ENCODE measurements around the gene CNPY3.

The CNPY3 gene

GRCh38 chr6:42962502-42963178 lies 33.4 kb downstream of the CNPY3 start:
- no peak for DNase-seq
- H3K36me3 ChIP-seq: peaks cover 19 to 56% (median 42%) of the 10 kb centered on the region in 3 donors
- H3K4me3 ChIP-seq: no peak overlapping the region
- intact Hi-C loops (cut with DNase I; ENCODE audit: low total_unique reads): no loop called here
- H3K9me3 ChIP-seq: no peaks in the 10 kb centered on the region
- H3K27ac ChIP-seq: no peak overlapping the region
- TF ChIP-seq CTCF (IDR thresholded peaks at IDR 0.05): no peak
- peaks cover 6 to 20% (median 11%) of the 10 kb centered on the region in 4 donors for H3K4me1 ChIP-seq
- H3K27me3 ChIP-seq: no peaks in the 10 kb centered on the region

- H3K4me3 ChIP-seq: no peak overlapping the region
- peaks cover 6 to 20% (median 11%) of the 10 kb centered on the region in 4 donors for H3K4me1 ChIP-seq
- H3K27ac ChIP-seq: no peak overlapping the region
- H3K27me3 ChIP-seq: no peaks in the 10 kb centered on the region
- no peak for TF ChIP-seq CTCF (IDR thresholded peaks at IDR 0.05)
- H3K36me3 ChIP-seq: peaks cover 26 to 63% (median 49%) of the 10 kb centered on the region in 3 donors
- H3K9me3 ChIP-seq: no peaks in the 10 kb centered on the region
- no peak for DNase-seq
- intact Hi-C loops (cut with DNase I; ENCODE audit: low total_unique reads): no loop called here
Measured at GRCh38 chr6:42963179-42963854, 34.0 kb downstream of the CNPY3 start.

GRCh38 chr6:42963855-42964605 lies 34.8 kb downstream of the CNPY3 start:
- DNase-seq: no peak
- peaks cover 33 to 70% (median 56%) of the 10 kb centered on the region in 3 donors for H3K36me3 ChIP-seq
- H3K4me3 ChIP-seq: no peak overlapping the region
- TF ChIP-seq CTCF (IDR thresholded peaks at IDR 0.05): no peak
- H3K27me3 ChIP-seq: no peaks in the 10 kb centered on the region
- intact Hi-C loops (cut with DNase I; ENCODE audit: low total_unique reads): no loop called here
- H3K4me1 ChIP-seq: peaks cover 6 to 20% (median 11%) of the 10 kb centered on the region in 4 donors
- H3K9me3 ChIP-seq: no peaks in the 10 kb centered on the region
- no peak overlapping the region for H3K27ac ChIP-seq

- TF ChIP-seq CTCF (IDR thresholded peaks at IDR 0.05): no peak
- intact Hi-C loops (cut with DNase I; ENCODE audit: low total_unique reads): no loop called here
- Histone ChIP-seq H3K27me3 (no peaks in the 10 kb centered on the region), H3K27ac (no peak overlapping the region), H3K36me3 (peaks cover 42 to 84% (median 67%) of the 10 kb centered on the region in 3 donors), H3K4me3 (no peak overlapping the region), H3K4me1 (no peaks in the 10 kb centered on the region), H3K9me3 (no peaks in the 10 kb centered on the region)
- no peak for DNase-seq
Measured at GRCh38 chr6:42966571-42966970, 37.3 kb downstream of the CNPY3 start.

GRCh38 chr6:42967228-42967627 lies 37.9 kb downstream of the CNPY3 start:
- no peaks in the 10 kb centered on the region for H3K9me3 ChIP-seq
- no peak for TF ChIP-seq CTCF (IDR thresholded peaks at IDR 0.05)
- intact Hi-C loops (cut with DNase I; ENCODE audit: low total_unique reads): no loop called here
- DNase-seq: no peak
- H3K36me3 ChIP-seq: peaks cover 42 to 80% (median 71%) of the 10 kb centered on the region in 3 donors
- H3K27me3 ChIP-seq: no peaks in the 10 kb centered on the region
- no peak overlapping the region for H3K27ac ChIP-seq
- H3K4me3 ChIP-seq: no peak overlapping the region
- no peaks in the 10 kb centered on the region for H3K4me1 ChIP-seq
